ENCODE results near the gene INTS11.

- TF ChIP-seq POLR2AphosphoS5 (IDR thresholded peaks at IDR 0.05; ENCODE audit: low read depth, low read length) (no peak), POLR2A (IDR thresholded peaks at IDR 0.05; ENCODE audit: low read depth, low read length) (no peak)
Measured at GRCh38 chr1:1262758-1263157, 61.7 kb downstream of the INTS11 start.

Data from GM12891 (cell line).